Stimulated activated effector memory CD8-positive, alpha-beta T cell treated with anti-CD3 and anti-CD28 coated beads, Interleukin-12 subunit alpha, Interleukin-12 subunit beta, amount 100 ng/mL, for 72 hours (primary cell): ENCODE results near the gene NECAB3.
"Not testable (repeated sequence)": the region's sequence is repeated elsewhere in the genome, so short reads cannot be mapped to it uniquely, and the experiment has no call there.

Experiments
- ATAC-seq: fragments of 150-1000 bp; cut with Tn5 transposase; 2 replicates; pipeline ENCODE4 v1.10.0; 2021
- DNase-seq, 2 donors: peaks; one replicate each; pipeline ENCODE4 v3.0.0; 2021 to 2022; ENCODE audit warnings: low spot score in 2 of 2
- H3K27ac Mint-ChIP-seq: one replicate; pipeline ENCODE4 v1.8.0; 2022; ENCODE audit warnings: mild to moderate bottlenecking, mixed read lengths
- H3K36me3 Mint-ChIP-seq: one replicate; pipeline ENCODE4 v1.8.0; 2022; ENCODE audit warnings: mild to moderate bottlenecking, mixed read lengths
- H3K4me1 Mint-ChIP-seq: one replicate; pipeline ENCODE4 v1.8.0; 2022; ENCODE audit warnings: mixed read lengths
- H3K4me3 Mint-ChIP-seq: one replicate; pipeline ENCODE4 v1.8.0; 2022; ENCODE audit warnings: mild to moderate bottlenecking, mixed read lengths
- H3K9me3 Mint-ChIP-seq: one replicate; pipeline ENCODE4 v1.8.0; 2022; ENCODE audit warnings: mixed read lengths

Gene NECAB3

GRCh38 chr20:33703498-33704137, 29.4 kb upstream of the NECAB3 start:
- no peak for ATAC-seq
- H3K4me1 Mint-ChIP-seq, result no peaks in the 10 kb centered on the region
- peaks cover 17% of the 10 kb centered on the region for H3K36me3 Mint-ChIP-seq
- H3K27ac Mint-ChIP-seq, result no peak overlapping the region
- H3K4me3 Mint-ChIP-seq, result no peak overlapping the region
- DNase-seq, result no peak
- no peaks in the 10 kb centered on the region for H3K9me3 Mint-ChIP-seq

- no peak overlapping the region for H3K27ac Mint-ChIP-seq
- no peak overlapping the region for H3K4me3 Mint-ChIP-seq
- H3K9me3 Mint-ChIP-seq, result no peaks in the 10 kb centered on the region
- DNase-seq (no peak), ATAC-seq (no peak)
- no peaks in the 10 kb centered on the region for H3K4me1 Mint-ChIP-seq
- H3K36me3 Mint-ChIP-seq, result peaks cover 13% of the 10 kb centered on the region
Measured at GRCh38 chr20:33702861-33703260, 28.6 kb upstream of the NECAB3 start.

- Mint-ChIP-seq H3K36me3 (peaks cover 3% of the 10 kb centered on the region), H3K9me3 (no peaks in the 10 kb centered on the region), H3K4me3 (no peak overlapping the region), H3K4me1 (no peaks in the 10 kb centered on the region), H3K27ac (no peak overlapping the region)
- DNase-seq (no peak), ATAC-seq (no peak)
Measured at GRCh38 chr20:33701629-33702450, 27.6 kb upstream of the NECAB3 start.

- not testable (repeated sequence) for H3K27ac Mint-ChIP-seq, ATAC-seq, H3K4me1 Mint-ChIP-seq, H3K9me3 Mint-ChIP-seq, H3K4me3 Mint-ChIP-seq, DNase-seq, H3K36me3 Mint-ChIP-seq
Measured at GRCh38 chr20:33700696-33701441, 26.6 kb upstream of the NECAB3 start.

- H3K27ac Mint-ChIP-seq, H3K4me3 Mint-ChIP-seq, ATAC-seq: not testable (repeated sequence)
Measured at GRCh38 chr20:33698966-33699365, 24.7 kb upstream of the NECAB3 start.

GRCh38 chr20:33697129-33697528, 22.9 kb upstream of the NECAB3 start:
- Mint-ChIP-seq H3K4me3 (no peak overlapping the region), H3K27ac (no peak overlapping the region), H3K36me3 (peaks cover 4% of the 10 kb centered on the region), H3K4me1 (no peaks in the 10 kb centered on the region), H3K9me3 (no peaks in the 10 kb centered on the region)
- DNase-seq (no peak), ATAC-seq (no peak)

More at GRCh38 chr20:33698966-33699365, 24.7 kb upstream of the NECAB3 start:
- not testable (repeated sequence) for H3K36me3 Mint-ChIP-seq, DNase-seq, H3K9me3 Mint-ChIP-seq, H3K4me1 Mint-ChIP-seq

- no peaks in the 10 kb centered on the region for H3K9me3 Mint-ChIP-seq
- no peak for DNase-seq
- peaks cover 4% of the 10 kb centered on the region for H3K36me3 Mint-ChIP-seq
- H3K27ac Mint-ChIP-seq, result no peak overlapping the region
- no peak for ATAC-seq
- no peak overlapping the region for H3K4me3 Mint-ChIP-seq
- no peaks in the 10 kb centered on the region for H3K4me1 Mint-ChIP-seq
Measured at GRCh38 chr20:33696448-33696847, 22.2 kb upstream of the NECAB3 start.

GRCh38 chr20:33694639-33695012, 20.4 kb upstream of the NECAB3 start:
- DNase-seq, result no peak
- Mint-ChIP-seq H3K27ac (peak overlapping the region; percentile 77), H3K36me3 (peaks cover 4% of the 10 kb centered on the region), H3K4me3 (no peak overlapping the region), H3K4me1 (peaks cover 6% of the 10 kb centered on the region), H3K9me3 (no peaks in the 10 kb centered on the region)
- ATAC-seq, result no peak

GRCh38 chr20:33693741-33694638, 19.8 kb upstream of the NECAB3 start:
- no peaks in the 10 kb centered on the region for H3K9me3 Mint-ChIP-seq
- H3K4me3 Mint-ChIP-seq, result no peak overlapping the region
- H3K36me3 Mint-ChIP-seq, result peaks cover 4% of the 10 kb centered on the region
- peak overlapping the region; percentile 77 for H3K27ac Mint-ChIP-seq
- H3K4me1 Mint-ChIP-seq, result peaks cover 12% of the 10 kb centered on the region
- ATAC-seq (no peak), DNase-seq (no peak)

GRCh38 chr20:33693289-33693688, 19.1 kb upstream of the NECAB3 start:
- H3K9me3 Mint-ChIP-seq, result no peaks in the 10 kb centered on the region
- H3K4me1 Mint-ChIP-seq, result peaks cover 19% of the 10 kb centered on the region
- peaks cover 4% of the 10 kb centered on the region for H3K36me3 Mint-ChIP-seq
- no peak for ATAC-seq
- H3K4me3 Mint-ChIP-seq, result no peak overlapping the region
- H3K27ac Mint-ChIP-seq, result no peak overlapping the region
- DNase-seq, result no peak

- H3K27ac Mint-ChIP-seq, result peak overlapping the region; percentile 80
- H3K36me3 Mint-ChIP-seq, result peaks cover 18% of the 10 kb centered on the region
- H3K4me1 Mint-ChIP-seq, result peaks cover 45% of the 10 kb centered on the region
Measured at GRCh38 chr20:33689973-33690372, 15.7 kb upstream of the NECAB3 start.

GRCh38 chr20:33689493-33689892, 15.3 kb upstream of the NECAB3 start:
- Mint-ChIP-seq H3K4me3 (peak overlapping the region; percentile 49), H3K27ac (peak overlapping the region; percentile 80), H3K9me3 (no peaks in the 10 kb centered on the region), H3K4me1 (peaks cover 50% of the 10 kb centered on the region), H3K36me3 (peaks cover 23% of the 10 kb centered on the region)
- no peak for DNase-seq
- no peak for ATAC-seq

More at GRCh38 chr20:33689973-33690372, 15.7 kb upstream of the NECAB3 start:
- Mint-ChIP-seq H3K4me3 (peak overlapping the region; percentile 49), H3K9me3 (no peaks in the 10 kb centered on the region)
- ATAC-seq, result peak; percentile 45
- no peak for DNase-seq

- H3K4me1 Mint-ChIP-seq, result peaks cover 51% of the 10 kb centered on the region
- no peaks in the 10 kb centered on the region for H3K9me3 Mint-ChIP-seq
- H3K4me3 Mint-ChIP-seq, result peak overlapping the region; percentile 12
- DNase-seq (no peak), ATAC-seq (no peak)
- H3K27ac Mint-ChIP-seq, result peak overlapping the region; percentile 40
- H3K36me3 Mint-ChIP-seq, result peaks cover 24% of the 10 kb centered on the region
Measured at GRCh38 chr20:33688938-33689424, 14.8 kb upstream of the NECAB3 start.

- DNase-seq (no peak), ATAC-seq (no peak)
- Mint-ChIP-seq H3K9me3 (no peaks in the 10 kb centered on the region), H3K4me1 (peaks cover 51% of the 10 kb centered on the region), H3K27ac (peak overlapping the region; percentile 59), H3K4me3 (peak overlapping the region; percentile 84), H3K36me3 (peaks cover 31% of the 10 kb centered on the region)
Measured at GRCh38 chr20:33687993-33688937, 14.0 kb upstream of the NECAB3 start.
